Measurements from ENCODE around the gene SCN8A.

SCN8A gene

GRCh38 chr12:51693569-51693968 is 102.5 kb downstream of the SCN8A start:
- H3K36me3 Mint-ChIP-seq (ENCODE audit: low read depth), result no peaks in the 10 kb centered on the region
- H3K4me1 Mint-ChIP-seq (ENCODE audit: low read depth), result peaks cover 5% of the 10 kb centered on the region
- no peaks in the 10 kb centered on the region for H3K27me3 Mint-ChIP-seq
- H3K27ac Mint-ChIP-seq, result no peak overlapping the region
- H3K4me3 Mint-ChIP-seq, result no peak overlapping the region
- H3K9me3 Mint-ChIP-seq, result no peaks in the 10 kb centered on the region
- intact Hi-C loops (cut with micrococcal nuclease), result loop anchor here (10.0 kb wide), 1 partner anchor 121 kb away; a partner anchor contains a TSS

- intact Hi-C loops (cut with micrococcal nuclease), result loop anchor here (10.0 kb wide), 1 partner anchor 121 kb away; a partner anchor contains a TSS
- Mint-ChIP-seq H3K4me1 (ENCODE audit: low read depth) (peaks cover 5% of the 10 kb centered on the region), H3K36me3 (ENCODE audit: low read depth) (no peaks in the 10 kb centered on the region), H3K9me3 (no peaks in the 10 kb centered on the region), H3K27me3 (no peaks in the 10 kb centered on the region), H3K4me3 (no peak overlapping the region), H3K27ac (no peak overlapping the region)
Observed at GRCh38 chr12:51694146-51694545, 103.1 kb downstream of the SCN8A start.

- intact Hi-C loops (cut with micrococcal nuclease), result loop anchor here (10.0 kb wide), 1 partner anchor 119 kb away; a partner anchor contains a TSS
- Mint-ChIP-seq H3K27ac (no peak overlapping the region), H3K36me3 (ENCODE audit: low read depth) (no peaks in the 10 kb centered on the region), H3K4me3 (no peak overlapping the region), H3K9me3 (no peaks in the 10 kb centered on the region), H3K27me3 (no peaks in the 10 kb centered on the region), H3K4me1 (ENCODE audit: low read depth) (peaks cover 5% of the 10 kb centered on the region)
Observed at GRCh38 chr12:51695241-51696010, 104.4 kb downstream of the SCN8A start.

- no peaks in the 10 kb centered on the region for H3K36me3 Mint-ChIP-seq (ENCODE audit: low read depth)
- H3K27ac Mint-ChIP-seq, result no peak overlapping the region
Observed at GRCh38 chr12:51699219-51699618, 108.2 kb downstream of the SCN8A start.

GRCh38 chr12:51700887-51701286 is 109.9 kb downstream of the SCN8A start:
- intact Hi-C loops (cut with micrococcal nuclease), result no loop called here

More at GRCh38 chr12:51699219-51699618, 108.2 kb downstream of the SCN8A start:
- no peaks in the 10 kb centered on the region for H3K27me3 Mint-ChIP-seq
- peaks cover 10% of the 10 kb centered on the region for H3K4me1 Mint-ChIP-seq (ENCODE audit: low read depth)
- H3K9me3 Mint-ChIP-seq, result no peaks in the 10 kb centered on the region
- H3K4me3 Mint-ChIP-seq, result no peak overlapping the region
- intact Hi-C loops (cut with micrococcal nuclease), result loop anchor here (10.0 kb wide), 1 partner anchor 116 kb away; a partner anchor contains a TSS

GRCh38 chr12:51702587-51702986 is 111.6 kb downstream of the SCN8A start:
- H3K27ac Mint-ChIP-seq, result no peak overlapping the region
- H3K4me1 Mint-ChIP-seq (ENCODE audit: low read depth), result peaks cover 10% of the 10 kb centered on the region
- H3K27me3 Mint-ChIP-seq, result peaks cover 3% of the 10 kb centered on the region
- no peak overlapping the region for H3K4me3 Mint-ChIP-seq
- H3K9me3 Mint-ChIP-seq, result no peaks in the 10 kb centered on the region
- intact Hi-C loops (cut with micrococcal nuclease), result no loop called here
- no peaks in the 10 kb centered on the region for H3K36me3 Mint-ChIP-seq (ENCODE audit: low read depth)

More at GRCh38 chr12:51700887-51701286, 109.9 kb downstream of the SCN8A start:
- Mint-ChIP-seq H3K4me1 (ENCODE audit: low read depth) (peaks cover 10% of the 10 kb centered on the region), H3K27ac (no peak overlapping the region), H3K4me3 (no peak overlapping the region), H3K36me3 (ENCODE audit: low read depth) (no peaks in the 10 kb centered on the region), H3K9me3 (no peaks in the 10 kb centered on the region), H3K27me3 (no peaks in the 10 kb centered on the region)

- intact Hi-C loops (cut with micrococcal nuclease), result no loop called here
- Mint-ChIP-seq H3K27me3 (peaks cover 3% of the 10 kb centered on the region), H3K4me3 (no peak overlapping the region), H3K27ac (no peak overlapping the region), H3K4me1 (ENCODE audit: low read depth) (peaks cover 10% of the 10 kb centered on the region), H3K9me3 (no peaks in the 10 kb centered on the region), H3K36me3 (ENCODE audit: low read depth) (no peaks in the 10 kb centered on the region)
Observed at GRCh38 chr12:51705450-51705849, 114.4 kb downstream of the SCN8A start.

GRCh38 chr12:51706206-51706605 is 115.2 kb downstream of the SCN8A start:
- intact Hi-C loops (cut with micrococcal nuclease), result no loop called here
- Mint-ChIP-seq H3K4me3 (no peak overlapping the region), H3K9me3 (no peaks in the 10 kb centered on the region), H3K27me3 (peaks cover 3% of the 10 kb centered on the region), H3K4me1 (ENCODE audit: low read depth) (peaks cover 10% of the 10 kb centered on the region), H3K27ac (no peak overlapping the region), H3K36me3 (ENCODE audit: low read depth) (no peaks in the 10 kb centered on the region)

GRCh38 chr12:51714666-51715065 is 123.6 kb downstream of the SCN8A start:
- no peaks in the 10 kb centered on the region for H3K27me3 Mint-ChIP-seq
- no peaks in the 10 kb centered on the region for H3K36me3 Mint-ChIP-seq (ENCODE audit: low read depth)
- intact Hi-C loops (cut with micrococcal nuclease), result no loop called here
- H3K27ac Mint-ChIP-seq, result no peak overlapping the region
- no peak overlapping the region for H3K4me3 Mint-ChIP-seq
- peaks cover 6% of the 10 kb centered on the region for H3K4me1 Mint-ChIP-seq (ENCODE audit: low read depth)
- no peaks in the 10 kb centered on the region for H3K9me3 Mint-ChIP-seq

- intact Hi-C loops (cut with micrococcal nuclease), result no loop called here
- Mint-ChIP-seq H3K9me3 (no peaks in the 10 kb centered on the region), H3K27me3 (peaks cover 17% of the 10 kb centered on the region), H3K27ac (no peak overlapping the region), H3K4me3 (no peak overlapping the region), H3K36me3 (ENCODE audit: low read depth) (no peaks in the 10 kb centered on the region), H3K4me1 (ENCODE audit: low read depth) (peaks cover 18% of the 10 kb centered on the region)
Observed at GRCh38 chr12:51717326-51717925, 126.4 kb downstream of the SCN8A start.

- Mint-ChIP-seq H3K4me1 (ENCODE audit: low read depth) (peaks cover 15% of the 10 kb centered on the region), H3K9me3 (no peaks in the 10 kb centered on the region), H3K27me3 (peaks cover 26% of the 10 kb centered on the region), H3K4me3 (peak overlapping the region; percentile 22), H3K27ac (no peak overlapping the region), H3K36me3 (ENCODE audit: low read depth) (no peaks in the 10 kb centered on the region)
- intact Hi-C loops (cut with micrococcal nuclease), result no loop called here
Observed at GRCh38 chr12:51721282-51721940, 130.4 kb downstream of the SCN8A start.

- intact Hi-C loops (cut with micrococcal nuclease), result no loop called here
- H3K27ac Mint-ChIP-seq, result no peak overlapping the region
- H3K4me1 Mint-ChIP-seq (ENCODE audit: low read depth), result peaks cover 15% of the 10 kb centered on the region
- peaks cover 29% of the 10 kb centered on the region for H3K27me3 Mint-ChIP-seq
- H3K4me3 Mint-ChIP-seq, result no peak overlapping the region
- no peaks in the 10 kb centered on the region for H3K36me3 Mint-ChIP-seq (ENCODE audit: low read depth)
- no peaks in the 10 kb centered on the region for H3K9me3 Mint-ChIP-seq
Observed at GRCh38 chr12:51722431-51722830, 131.4 kb downstream of the SCN8A start.

- no peaks in the 10 kb centered on the region for H3K36me3 Mint-ChIP-seq (ENCODE audit: low read depth)
- no peak overlapping the region for H3K27ac Mint-ChIP-seq
- peaks cover 15% of the 10 kb centered on the region for H3K4me1 Mint-ChIP-seq (ENCODE audit: low read depth)
- H3K9me3 Mint-ChIP-seq, result no peaks in the 10 kb centered on the region
- H3K4me3 Mint-ChIP-seq, result no peak overlapping the region
- intact Hi-C loops (cut with micrococcal nuclease), result no loop called here
- peaks cover 31% of the 10 kb centered on the region for H3K27me3 Mint-ChIP-seq
Observed at GRCh38 chr12:51726161-51726560, 135.1 kb downstream of the SCN8A start.

GRCh38 chr12:51726931-51727330 is 135.9 kb downstream of the SCN8A start:
- intact Hi-C loops (cut with micrococcal nuclease), result no loop called here
- H3K27me3 Mint-ChIP-seq, result peaks cover 25% of the 10 kb centered on the region
- no peaks in the 10 kb centered on the region for H3K36me3 Mint-ChIP-seq (ENCODE audit: low read depth)
- no peak overlapping the region for H3K4me3 Mint-ChIP-seq
- H3K9me3 Mint-ChIP-seq, result no peaks in the 10 kb centered on the region
- no peak overlapping the region for H3K27ac Mint-ChIP-seq
- H3K4me1 Mint-ChIP-seq (ENCODE audit: low read depth), result peaks cover 7% of the 10 kb centered on the region
